Neural progenitor cell (in vitro differentiated cells): Measurements from ENCODE around the gene OR2A12. TPM values are rescaled to one million over a fixed set of nuclear protein-coding genes. Genes with fewer than 3 reads are reported as not detected.
"Not testable (repeated sequence)": the region's sequence is repeated elsewhere in the genome, so short reads cannot be mapped to it uniquely, and the experiment has no call there.

Experiments used
- DNase-seq: peaks from one replicate; pipeline ENCODE4 v3.0.0-alpha.2; 2016; ENCODE audit warnings: low spot score
- H2AFZ ChIP-seq: fragments of 200-600 bp; sonication (generic); replicated peaks from 2 replicates; pipeline ENCODE4 v1.6.1; 2016; ENCODE audit warnings: antibody characterized with exemption
- H3F3A ChIP-seq: fragments of 200-600 bp; sonication (generic); 2 replicates; pipeline ENCODE4 v1.6.1; 2016; ENCODE audit warnings: antibody characterized with exemption, low read depth
- H3K27ac ChIP-seq: fragments of 200-600 bp; sonication (generic); 2 replicates; pipeline ENCODE4 v1.5.1; 2016; ENCODE audit warnings: mild to moderate bottlenecking
- H3K27me3 ChIP-seq: fragments of 200-600 bp; sonication (generic); 2 replicates; pipeline ENCODE4 v1.6.1; 2016; ENCODE audit warnings: mild to moderate bottlenecking, moderate library complexity
- H3K36me3 ChIP-seq: fragments of 200-600 bp; sonication (generic); 2 replicates; pipeline ENCODE4 v1.5.1; 2016
- H3K4me1 ChIP-seq: fragments of 200-600 bp; sonication (generic); 2 replicates; pipeline ENCODE4 v1.6.1; 2016; ENCODE audit warnings: mixed run types
- H3K4me2 ChIP-seq: fragments of 200-600 bp; sonication (generic); 2 replicates; pipeline ENCODE4 v1.6.1; 2016
- H3K4me3 ChIP-seq: fragments of 200-600 bp; sonication (generic); 2 replicates; pipeline ENCODE4 v1.5.1; 2016
- H3K79me2 ChIP-seq: fragments of 200-600 bp; sonication (generic); 2 replicates; pipeline ENCODE4 v1.6.1; 2016; ENCODE audit warnings: low read depth
- H3K9ac ChIP-seq: fragments of 200-600 bp; sonication (generic); 2 replicates; pipeline ENCODE4 v1.6.1; 2016
- H3K9me3 ChIP-seq: fragments of 200-600 bp; sonication (generic); 2 replicates; pipeline ENCODE4 v1.5.1; 2016; ENCODE audit warnings: low read depth
- H4K20me1 ChIP-seq: fragments of 200-600 bp; sonication (generic); 2 replicates; pipeline ENCODE4 v1.6.1; 2016; ENCODE audit warnings: low read depth
- H3K27ac Mint-ChIP-seq: 3 replicates; pipeline ENCODE4 v1.8.0; 2021; ENCODE audit warnings: mixed read lengths
- H3K27me3 Mint-ChIP-seq: 2 replicates; pipeline ENCODE4 v1.8.0; 2022; ENCODE audit warnings: low read depth, mild to moderate bottlenecking, inconsistent platforms, moderate library complexity, mixed read lengths; ENCODE audit not compliant: insufficient read depth
- H3K36me3 Mint-ChIP-seq: 3 replicates; pipeline ENCODE4 v1.8.0; 2021; ENCODE audit warnings: mixed read lengths
- H3K4me1 Mint-ChIP-seq: 3 replicates; pipeline ENCODE4 v1.8.0; 2021; ENCODE audit warnings: mixed read lengths
- H3K4me3 Mint-ChIP-seq: 3 replicates; pipeline ENCODE4 v1.8.0; 2021; ENCODE audit warnings: mild to moderate bottlenecking, moderate library complexity, mixed read lengths
- H3K9me3 Mint-ChIP-seq: 3 replicates; pipeline ENCODE4 v1.8.0; 2020; ENCODE audit warnings: mixed read lengths
- EZH2 ChIP-seq: fragments of 200-600 bp; sonication (generic); IDR thresholded peaks from 2 replicates; pipeline ENCODE4 v1.6.1; 2017; ENCODE audit warnings: antibody characterized with exemption, mild to moderate bottlenecking, moderate library complexity
- EZH2phosphoT487 ChIP-seq: fragments of 200-600 bp; sonication (generic); IDR thresholded peaks from 2 replicates; pipeline ENCODE4 v1.6.1; 2017; ENCODE audit warnings: antibody characterized with exemption
- total RNA-seq: library from RNA; depleted of rRNA; stranded (reverse); fragments of >200 nt; gene quantifications from 2 replicates; pipeline ENCODE4 v1.2.3, GENCODE V29; 2015; ENCODE audit warnings: low replicate concordance
- TF ChIP-seq, protein P1 (sequence below): fragments of 200-600 bp; sonication (generic); IDR thresholded peaks from 2 replicates; pipeline ENCODE4 v1.5.1; 2017; ENCODE audit warnings: antibody characterized with exemption, mild to moderate bottlenecking

The OR2A12 gene
- total RNA-seq, 1 donor from 2014 or later: not detected

DNA sequence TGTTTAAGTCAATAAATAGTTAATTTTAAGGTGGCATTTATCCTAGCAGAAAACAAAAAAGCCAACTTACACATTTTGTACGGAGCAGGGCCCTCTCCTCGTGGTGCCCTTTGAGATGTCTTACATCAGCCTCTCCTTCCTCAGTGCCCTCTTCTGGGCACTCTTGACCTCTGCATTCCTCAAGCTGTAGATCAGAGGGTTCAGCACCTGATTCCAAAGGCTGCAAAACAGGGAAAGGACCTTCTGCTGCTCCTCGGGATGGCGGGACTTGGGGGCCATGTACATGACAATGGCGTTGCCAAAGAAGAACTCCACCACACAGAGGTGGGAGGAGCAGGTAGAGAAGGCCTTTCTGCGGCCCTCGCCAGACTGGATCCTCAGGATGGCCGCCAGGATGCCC lies 32.3 kb downstream of the OR2A12 start:
- Mint-ChIP-seq H3K27ac (no peak overlapping the region), H3K27me3 (no peaks in the 10 kb centered on the region), H3K4me3 (no peak overlapping the region), H3K4me1 (no peaks in the 10 kb centered on the region), H3K9me3 (no peaks in the 10 kb centered on the region), H3K36me3 (no peaks in the 10 kb centered on the region)
- Histone ChIP-seq H3K9me3 (no peaks in the 10 kb centered on the region), H3K9ac (no peak overlapping the region), H3K27ac (no peak overlapping the region), H3K36me3 (no peaks in the 10 kb centered on the region), H3K4me3 (no peak overlapping the region), H3K4me2 (no peak overlapping the region), H3F3A (no peaks in the 10 kb centered on the region), H2AFZ (no peak overlapping the region), H4K20me1 (no peaks in the 10 kb centered on the region), H3K4me1 (no peaks in the 10 kb centered on the region), H3K79me2 (no peaks in the 10 kb centered on the region), H3K27me3 (no peaks in the 10 kb centered on the region)
- TF ChIP-seq EZH2 (no peak), EZH2phosphoT487 (no peak)
- no peak for DNase-seq

DNA sequence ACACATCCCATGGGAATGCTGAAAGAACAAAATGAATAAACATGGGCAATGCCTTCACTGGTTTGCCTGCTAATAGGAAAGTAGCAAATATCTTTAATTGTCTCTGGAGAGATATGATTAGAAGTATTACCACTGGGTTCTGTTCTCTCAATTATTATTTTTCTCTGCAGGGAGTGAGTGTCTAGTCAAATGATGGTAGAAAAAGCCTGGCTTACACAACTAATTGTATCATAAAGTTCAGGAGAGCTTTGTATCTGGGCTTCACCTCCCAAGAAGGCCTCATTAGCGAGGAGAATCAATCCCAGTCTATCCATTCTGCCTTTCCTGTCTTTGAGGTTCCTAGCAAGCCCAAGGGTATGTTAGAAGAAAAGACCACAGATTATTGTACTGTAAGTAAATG lies 36.8 kb downstream of the OR2A12 start, which contains the start of gene OR2A14:
TSS of gene OR2A14 (plus strand) at position 301 of the 400 bp plus-strand sequence. CDS start 5,937 bp downstream, outside the sequence.
- Mint-ChIP-seq H3K36me3 (no peaks in the 10 kb centered on the region), H3K4me3 (no peak within 1 kb of the TSS), H3K27me3 (no peaks in the 10 kb centered on the region), H3K9me3 (no peaks in the 10 kb centered on the region), H3K27ac (no peak within 1 kb of the TSS), H3K4me1 (no peaks in the 10 kb centered on the region)
- no peak within 1 kb of the TSS for H3K4me2 ChIP-seq
- H3K9me3 ChIP-seq: no peaks in the 10 kb centered on the region
- no peak within 1 kb of the TSS for H2AFZ ChIP-seq
- TF ChIP-seq, protein P1, sequence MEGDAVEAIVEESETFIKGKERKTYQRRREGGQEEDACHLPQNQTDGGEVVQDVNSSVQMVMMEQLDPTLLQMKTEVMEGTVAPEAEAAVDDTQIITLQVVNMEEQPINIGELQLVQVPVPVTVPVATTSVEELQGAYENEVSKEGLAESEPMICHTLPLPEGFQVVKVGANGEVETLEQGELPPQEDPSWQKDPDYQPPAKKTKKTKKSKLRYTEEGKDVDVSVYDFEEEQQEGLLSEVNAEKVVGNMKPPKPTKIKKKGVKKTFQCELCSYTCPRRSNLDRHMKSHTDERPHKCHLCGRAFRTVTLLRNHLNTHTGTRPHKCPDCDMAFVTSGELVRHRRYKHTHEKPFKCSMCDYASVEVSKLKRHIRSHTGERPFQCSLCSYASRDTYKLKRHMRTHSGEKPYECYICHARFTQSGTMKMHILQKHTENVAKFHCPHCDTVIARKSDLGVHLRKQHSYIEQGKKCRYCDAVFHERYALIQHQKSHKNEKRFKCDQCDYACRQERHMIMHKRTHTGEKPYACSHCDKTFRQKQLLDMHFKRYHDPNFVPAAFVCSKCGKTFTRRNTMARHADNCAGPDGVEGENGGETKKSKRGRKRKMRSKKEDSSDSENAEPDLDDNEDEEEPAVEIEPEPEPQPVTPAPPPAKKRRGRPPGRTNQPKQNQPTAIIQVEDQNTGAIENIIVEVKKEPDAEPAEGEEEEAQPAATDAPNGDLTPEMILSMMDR: no peak
- no peak for TF ChIP-seq EZH2
- H3K9ac ChIP-seq: no peak within 1 kb of the TSS
- DNase-seq: no peak
- no peaks in the 10 kb centered on the region for H3F3A ChIP-seq
- H3K27ac ChIP-seq: no peak within 1 kb of the TSS
- H3K4me1 ChIP-seq: no peaks in the 10 kb centered on the region
- no peak within 1 kb of the TSS for H3K4me3 ChIP-seq
- H3K79me2 ChIP-seq: no peaks in the 10 kb centered on the region
- H3K27me3 ChIP-seq: no peaks in the 10 kb centered on the region
- H4K20me1 ChIP-seq: no peaks in the 10 kb centered on the region
- H3K36me3 ChIP-seq: no peaks in the 10 kb centered on the region

DNA sequence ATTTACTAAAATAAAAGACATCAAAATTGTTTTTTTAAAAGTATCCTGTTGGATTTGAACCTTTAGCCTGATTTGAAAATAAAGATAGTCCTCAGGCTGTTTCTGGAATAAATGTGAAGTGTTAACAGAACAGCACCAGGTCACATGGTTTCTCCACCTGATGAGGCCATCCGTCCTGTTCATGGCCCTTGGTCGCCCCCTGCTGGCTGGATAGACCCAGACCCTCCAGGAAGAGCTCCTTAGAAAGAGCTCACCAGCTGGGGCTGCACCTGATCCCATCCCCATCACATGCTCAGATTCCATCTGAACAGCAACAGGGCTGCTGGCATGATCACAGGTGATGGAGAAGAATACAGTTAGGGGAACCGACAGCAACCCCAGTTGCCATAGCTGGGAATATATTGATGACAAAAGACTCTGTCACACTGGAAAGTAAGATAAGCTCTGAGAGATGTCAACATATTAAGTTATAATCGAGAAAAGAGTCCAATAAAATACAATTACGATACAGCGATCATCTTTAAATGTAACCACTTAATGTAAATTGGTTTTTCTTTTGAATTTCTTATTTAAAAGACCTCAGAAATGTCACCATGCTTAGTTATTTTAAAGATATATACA lies 41.7 kb downstream of the OR2A12 start:
- no peaks in the 10 kb centered on the region for H4K20me1 ChIP-seq
- Mint-ChIP-seq H3K4me3 (no peak overlapping the region), H3K4me1 (no peaks in the 10 kb centered on the region), H3K27me3 (peaks cover 2% of the 10 kb centered on the region), H3K9me3 (no peaks in the 10 kb centered on the region), H3K36me3 (no peaks in the 10 kb centered on the region), H3K27ac (no peak overlapping the region)
- H3K4me3 ChIP-seq: no peak overlapping the region
- no peak overlapping the region for H3K27ac ChIP-seq
- peak; percentile 89 for DNase-seq
- no peaks in the 10 kb centered on the region for H3K27me3 ChIP-seq
- H2AFZ ChIP-seq: peak overlapping the region; percentile 34
- TF ChIP-seq EZH2phosphoT487 (no peak), EZH2 (no peak)
- TF ChIP-seq, protein P1: peak; percentile 88
- H3K79me2 ChIP-seq: no peaks in the 10 kb centered on the region
- no peaks in the 10 kb centered on the region for H3F3A ChIP-seq
- no peaks in the 10 kb centered on the region for H3K36me3 ChIP-seq
- no peaks in the 10 kb centered on the region for H3K9me3 ChIP-seq
- no peak overlapping the region for H3K9ac ChIP-seq
- no peaks in the 10 kb centered on the region for H3K4me1 ChIP-seq
- H3K4me2 ChIP-seq: no peak overlapping the region

DNA sequence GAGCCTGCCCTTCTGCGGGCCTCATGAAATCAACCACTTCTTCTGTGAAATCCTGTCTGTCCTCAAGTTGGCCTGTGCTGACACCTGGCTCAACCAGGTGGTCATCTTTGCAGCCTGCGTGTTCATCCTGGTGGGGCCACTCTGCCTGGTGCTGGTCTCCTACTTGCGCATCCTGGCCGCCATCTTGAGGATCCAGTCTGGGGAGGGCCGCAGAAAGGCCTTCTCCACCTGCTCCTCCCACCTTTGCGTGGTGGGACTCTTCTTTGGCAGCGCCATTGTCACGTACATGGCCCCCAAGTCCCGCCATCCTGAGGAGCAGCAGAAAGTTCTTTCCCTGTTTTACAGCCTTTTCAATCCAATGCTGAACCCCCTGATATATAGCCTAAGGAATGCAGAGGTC lies 43.5 kb downstream of the OR2A12 start:
- not testable (repeated sequence) for H3K4me3 ChIP-seq, H3K36me3 ChIP-seq, H3F3A ChIP-seq, H3K9me3 Mint-ChIP-seq, H2AFZ ChIP-seq, H3K27ac Mint-ChIP-seq, H3K4me1 Mint-ChIP-seq, H3K9me3 ChIP-seq, H3K4me2 ChIP-seq, H3K27me3 ChIP-seq, H3K27me3 Mint-ChIP-seq, H3K4me1 ChIP-seq, H3K4me3 Mint-ChIP-seq, H3K79me2 ChIP-seq, H3K27ac ChIP-seq, H3K36me3 Mint-ChIP-seq, H4K20me1 ChIP-seq, H3K9ac ChIP-seq, DNase-seq
